NCI-H345 (cell line): ENCODE data around the gene TMEM80.
"Not testable (repeated sequence)": the region's sequence is repeated elsewhere in the genome, so short reads cannot be mapped to it uniquely, and the experiment has no call there.

Experiments used
- DNase-seq: peaks from one replicate; lab custom pipeline; 2025; lab: John Stamatoyannopoulos, UW

The TMEM80 gene

DNA sequence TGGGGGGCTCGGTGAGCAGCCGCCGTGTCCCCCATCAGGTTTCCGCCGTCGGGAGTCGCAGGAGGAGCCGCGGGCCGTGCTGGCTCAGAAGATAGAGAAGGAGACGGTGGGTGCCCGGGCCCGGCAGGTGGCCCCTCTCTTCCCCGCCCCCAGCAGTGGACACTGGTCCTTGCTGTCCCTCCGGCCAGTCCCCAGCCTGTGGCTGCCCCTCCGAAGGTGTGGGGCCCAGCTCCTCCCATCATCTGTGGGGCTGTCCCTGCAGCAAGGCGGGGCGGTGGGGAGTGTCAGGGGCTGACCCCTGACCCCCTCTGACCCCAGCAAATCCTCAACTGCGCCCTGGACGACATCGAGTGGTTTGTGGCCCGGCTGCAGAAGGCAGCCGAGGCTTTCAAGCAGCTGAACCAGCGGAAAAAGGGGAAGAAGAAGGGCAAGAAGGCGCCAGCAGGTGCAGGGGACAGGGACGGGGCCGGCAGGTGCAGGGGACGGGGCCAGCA is 25.7 kb downstream of the TMEM80 start:
- no peak for DNase-seq

DNA sequence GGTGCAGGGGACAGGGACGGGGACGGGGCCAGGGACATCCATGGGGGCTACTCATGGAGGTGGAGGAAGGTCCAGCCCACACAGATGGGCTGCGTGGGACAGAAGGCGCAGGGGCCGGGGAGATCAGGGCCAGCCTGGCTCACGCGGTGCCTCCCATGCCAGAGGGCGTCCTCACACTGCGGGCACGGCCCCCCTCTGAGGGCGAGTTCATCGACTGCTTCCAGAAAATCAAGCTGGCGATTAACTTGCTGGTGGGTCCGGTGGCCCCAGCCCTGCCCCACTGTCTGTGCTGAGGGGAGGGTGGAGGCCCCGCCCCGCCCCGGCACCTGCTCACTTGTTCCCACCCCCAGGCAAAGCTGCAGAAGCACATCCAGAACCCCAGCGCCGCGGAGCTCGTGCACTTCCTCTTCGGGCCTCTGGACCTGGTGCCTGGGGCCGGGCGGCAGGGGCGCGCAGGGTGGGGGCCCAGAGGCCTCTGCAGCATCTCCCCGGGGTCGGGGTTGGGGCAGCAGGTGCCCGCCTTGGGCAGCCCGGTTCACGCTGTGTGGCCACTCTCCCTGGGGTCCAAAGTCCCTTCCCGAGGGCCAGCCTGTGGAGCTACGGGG is 26.2 kb downstream of the TMEM80 start:
- peak; percentile 68 for DNase-seq

DNA sequence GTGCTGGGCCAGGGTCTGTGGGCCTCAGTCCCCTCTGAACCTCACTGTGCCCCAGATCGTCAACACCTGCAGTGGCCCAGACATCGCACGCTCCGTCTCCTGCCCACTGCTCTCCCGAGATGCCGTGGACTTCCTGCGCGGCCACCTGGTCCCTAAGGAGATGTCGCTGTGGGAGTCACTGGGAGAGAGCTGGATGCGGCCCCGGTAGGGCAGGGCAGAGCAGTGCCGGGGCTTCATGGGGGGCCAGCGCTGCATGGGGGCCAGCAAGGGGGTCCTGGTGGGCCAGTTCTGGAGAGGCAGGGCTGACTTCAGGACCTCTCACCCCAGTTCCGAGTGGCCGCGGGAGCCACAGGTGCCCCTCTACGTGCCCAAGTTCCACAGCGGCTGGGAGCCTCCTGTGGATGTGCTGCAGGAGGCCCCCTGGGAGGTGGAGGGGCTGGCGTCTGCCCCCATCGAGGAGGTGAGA is 26.8 kb downstream of the TMEM80 start:
- DNase-seq, result no peak

DNA sequence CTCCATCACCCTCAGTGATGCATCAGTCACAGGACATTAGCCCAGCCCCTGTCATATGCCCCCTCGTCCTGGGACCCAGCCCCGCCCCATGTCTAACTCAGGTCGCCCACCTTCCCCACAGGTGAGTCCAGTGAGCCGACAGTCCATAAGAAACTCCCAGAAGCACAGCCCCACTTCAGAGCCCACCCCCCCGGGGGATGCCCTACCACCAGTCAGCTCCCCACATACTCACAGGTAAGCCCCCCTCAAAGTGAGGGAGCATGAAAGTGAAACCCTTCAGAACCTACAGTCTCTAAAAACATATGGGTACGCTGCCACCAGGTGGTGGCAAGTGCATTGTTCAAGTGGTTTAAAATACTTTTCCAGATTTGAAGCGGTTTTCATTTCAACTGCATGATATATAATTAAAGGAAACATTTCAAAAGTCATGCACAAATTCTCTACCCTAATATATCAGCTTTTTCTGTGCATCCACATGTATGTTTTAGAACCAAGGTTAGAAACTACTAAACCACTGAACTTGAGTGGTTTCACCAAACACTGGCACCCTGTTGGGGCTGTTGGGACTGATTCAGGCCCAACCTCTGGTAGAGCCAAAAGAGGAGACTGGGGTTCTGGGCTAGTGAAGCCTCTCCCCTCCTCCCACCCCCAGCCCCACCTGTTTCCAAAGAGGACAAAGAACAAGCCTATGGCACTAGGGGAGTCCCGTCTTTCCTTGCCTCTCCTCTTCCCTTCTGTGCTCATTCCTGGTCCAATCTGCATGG is 27.7 kb downstream of the TMEM80 start:
- DNase-seq, result peak; percentile 62

DNA sequence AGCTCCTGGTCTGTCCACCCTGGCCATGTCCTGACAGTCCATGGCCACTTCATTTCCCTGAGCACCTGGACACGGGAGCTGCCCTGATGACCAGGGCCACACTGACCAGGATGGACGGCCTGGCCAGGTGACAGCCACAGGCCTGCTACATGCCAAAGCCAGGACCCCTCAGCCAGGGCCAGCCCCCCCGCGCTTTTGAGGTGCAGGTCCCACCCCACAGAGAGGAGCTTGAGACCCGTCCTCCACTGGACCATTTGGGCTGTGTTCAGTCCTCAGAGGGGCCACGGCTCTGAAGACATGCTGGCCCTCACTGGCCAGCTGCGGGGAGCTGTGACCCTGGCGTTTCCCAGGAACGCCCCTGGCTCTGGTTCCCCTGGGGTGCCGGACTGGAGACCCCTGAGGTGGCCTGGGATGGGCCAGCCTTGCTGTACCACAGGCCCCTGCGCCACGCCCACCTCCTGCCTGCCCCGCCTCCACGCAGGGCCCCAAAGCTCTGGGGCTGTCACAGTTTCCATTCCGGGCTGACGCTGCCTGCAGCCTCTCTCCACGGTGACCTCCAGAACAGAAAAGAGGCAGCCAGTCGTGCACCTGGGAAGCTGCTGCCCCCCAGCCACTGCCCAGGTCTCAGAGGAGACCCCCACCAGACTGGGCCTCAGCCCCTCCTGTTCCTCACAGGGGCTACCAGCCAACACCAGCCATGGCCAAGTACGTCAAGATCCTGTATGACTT is 28.6 kb downstream of the TMEM80 start:
- no peak for DNase-seq

DNA sequence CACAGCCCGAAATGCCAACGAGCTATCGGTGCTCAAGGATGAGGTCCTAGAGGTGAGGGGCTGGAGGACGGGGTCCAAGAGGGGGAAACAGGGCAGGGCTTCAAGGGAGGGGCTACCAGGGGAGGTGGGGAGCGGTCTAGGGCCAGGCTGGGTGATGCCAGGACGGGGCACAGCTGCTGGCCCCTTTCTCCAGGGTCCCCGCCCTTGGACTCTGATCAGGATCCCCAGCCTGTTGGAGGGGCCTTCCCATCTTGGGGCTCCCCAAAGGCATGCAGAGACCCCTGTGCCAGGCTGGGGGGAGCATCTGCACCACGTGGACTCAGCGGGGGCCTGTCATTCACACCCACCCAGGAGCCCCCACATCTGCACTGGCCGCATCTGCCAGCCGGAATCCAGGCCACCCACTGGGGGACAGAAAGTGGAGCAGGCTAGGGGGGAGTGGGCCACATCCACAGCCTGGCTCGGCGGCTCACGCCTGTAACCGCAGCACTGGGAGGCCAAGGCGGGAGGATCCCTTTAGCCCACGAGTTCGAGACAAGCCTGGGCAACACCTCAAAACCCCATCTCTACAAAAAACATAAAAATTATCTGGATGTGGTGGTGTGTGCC is 29.3 kb downstream of the TMEM80 start:
- DNase-seq, result no peak

DNA sequence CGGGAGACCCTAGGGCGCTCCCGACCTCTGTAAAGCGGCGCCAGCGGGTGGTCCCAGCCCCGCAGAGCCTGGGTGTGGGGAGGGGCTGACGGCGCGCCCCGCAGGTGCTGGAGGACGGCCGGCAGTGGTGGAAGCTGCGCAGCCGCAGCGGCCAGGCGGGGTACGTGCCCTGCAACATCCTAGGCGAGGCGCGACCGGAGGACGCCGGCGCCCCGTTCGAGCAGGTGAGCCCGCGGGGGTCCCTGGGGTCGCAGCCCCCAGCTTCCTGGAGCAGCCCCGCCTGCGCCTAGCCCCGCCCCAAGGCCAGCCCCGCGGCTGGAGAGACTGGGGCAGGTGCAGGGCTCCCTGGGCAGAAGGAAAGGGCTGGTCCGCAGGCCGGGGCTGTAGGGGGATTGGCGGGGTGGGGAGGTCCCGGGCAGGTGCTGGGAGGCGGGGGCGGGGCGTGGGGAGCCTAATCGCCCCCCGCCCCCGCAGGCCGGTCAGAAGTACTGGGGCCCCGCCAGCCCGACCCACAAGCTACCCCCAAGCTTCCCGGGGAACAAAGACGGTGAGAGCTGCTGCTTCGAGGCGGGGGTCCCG is 30.1 kb downstream of the TMEM80 start:
- DNase-seq, result peak; percentile 53

DNA sequence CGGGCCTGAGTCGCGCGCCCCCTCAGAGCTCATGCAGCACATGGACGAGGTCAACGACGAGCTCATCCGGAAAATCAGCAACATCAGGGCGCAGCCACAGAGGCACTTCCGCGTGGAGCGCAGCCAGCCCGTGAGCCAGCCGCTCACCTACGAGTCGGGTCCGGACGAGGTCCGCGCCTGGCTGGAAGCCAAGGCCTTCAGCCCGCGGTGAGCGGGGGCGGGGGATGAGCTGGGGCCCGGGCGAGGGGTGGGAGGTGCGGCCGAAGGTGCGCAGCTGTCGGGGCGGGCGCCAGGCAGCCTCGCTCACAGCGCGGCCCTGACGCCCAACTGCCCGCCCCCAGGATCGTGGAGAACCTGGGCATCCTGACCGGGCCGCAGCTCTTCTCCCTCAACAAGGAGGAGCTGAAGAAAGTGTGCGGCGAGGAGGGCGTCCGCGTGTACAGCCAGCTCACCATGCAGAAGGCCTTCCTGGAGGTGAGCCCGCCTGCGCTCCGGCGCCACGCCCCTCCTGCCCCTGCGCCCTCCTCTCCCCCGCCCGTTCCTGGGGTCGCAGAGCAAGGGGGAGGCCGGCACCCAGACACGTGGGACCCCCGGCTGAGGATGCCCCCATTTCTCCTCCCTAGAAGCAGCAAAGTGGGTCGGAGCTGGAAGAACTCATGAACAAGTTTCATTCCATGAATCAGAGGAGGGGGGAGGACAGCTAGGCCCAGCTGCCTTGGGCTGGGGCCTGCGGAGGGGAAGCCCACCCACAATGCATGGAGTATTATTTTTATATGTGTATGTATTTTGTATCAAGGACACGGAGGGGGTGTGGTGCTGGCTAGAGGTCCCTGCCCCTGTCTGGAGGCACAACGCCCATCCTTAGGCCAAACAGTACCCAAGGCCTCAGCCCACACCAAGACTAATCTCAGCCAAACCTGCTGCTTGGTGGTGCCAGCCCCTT is 30.9 kb downstream of the TMEM80 start:
- peak; percentile 68 for DNase-seq

DNA sequence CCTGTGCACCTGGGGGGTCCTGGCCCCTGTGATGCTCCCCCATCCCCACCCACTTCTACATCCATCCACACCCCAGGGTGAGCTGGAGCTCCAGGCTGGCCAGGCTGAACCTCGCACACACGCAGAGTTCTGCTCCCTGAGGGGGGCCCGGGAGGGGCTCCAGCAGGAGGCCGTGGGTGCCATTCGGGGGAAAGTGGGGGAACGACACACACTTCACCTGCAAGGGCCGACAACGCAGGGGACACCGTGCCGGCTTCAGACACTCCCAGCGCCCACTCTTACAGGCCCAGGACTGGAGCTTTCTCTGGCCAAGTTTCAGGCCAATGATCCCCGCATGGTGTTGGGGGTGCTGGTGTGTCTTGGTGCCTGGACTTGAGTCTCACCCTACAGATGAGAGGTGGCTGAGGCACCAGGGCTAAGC is 31.7 kb downstream of the TMEM80 start:
- no peak for DNase-seq

DNA sequence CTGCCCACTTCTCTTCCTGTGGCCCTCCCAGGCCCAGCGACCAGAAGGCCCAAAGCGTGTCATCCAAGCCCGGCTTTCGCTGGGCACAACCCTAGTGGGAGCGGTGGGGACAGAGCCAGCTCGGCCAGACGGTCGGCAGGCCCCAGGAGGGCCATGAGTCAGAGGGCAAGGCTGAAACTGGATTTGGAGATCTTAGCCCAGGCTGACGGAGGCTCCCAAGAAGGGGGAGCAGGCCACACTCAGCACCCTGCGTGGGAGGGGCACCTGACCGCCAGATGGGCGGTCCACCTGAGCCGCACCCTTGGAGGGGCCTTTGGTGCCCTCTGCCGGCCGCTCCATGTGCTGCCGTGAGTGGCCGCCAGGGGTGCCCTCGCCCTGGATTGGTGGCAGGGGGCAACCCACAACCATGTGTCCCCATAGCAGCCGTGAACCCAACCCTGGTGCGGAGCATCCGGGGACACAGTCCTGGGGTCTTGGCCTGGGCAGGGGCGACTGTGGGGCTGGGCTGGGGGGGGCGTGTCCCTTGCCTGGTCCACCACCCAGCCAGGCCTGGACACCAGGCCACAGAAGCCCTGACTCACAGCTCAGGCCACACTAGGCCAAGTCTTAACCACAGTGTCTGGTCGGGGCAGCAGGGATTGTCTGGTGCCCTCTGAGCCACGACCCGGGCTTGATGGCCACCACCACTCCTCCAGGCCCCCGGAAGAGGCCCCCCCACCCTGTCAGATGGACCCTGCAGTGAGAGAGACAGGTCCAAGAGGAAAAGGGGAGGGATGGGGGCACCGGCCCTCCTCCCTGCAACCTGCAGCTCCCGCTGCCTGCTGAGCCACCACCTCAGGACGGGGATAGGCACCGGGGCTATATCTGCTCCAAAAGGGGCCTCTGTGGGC is 32.5 kb downstream of the TMEM80 start:
- DNase-seq, result peak; percentile 60

DNA sequence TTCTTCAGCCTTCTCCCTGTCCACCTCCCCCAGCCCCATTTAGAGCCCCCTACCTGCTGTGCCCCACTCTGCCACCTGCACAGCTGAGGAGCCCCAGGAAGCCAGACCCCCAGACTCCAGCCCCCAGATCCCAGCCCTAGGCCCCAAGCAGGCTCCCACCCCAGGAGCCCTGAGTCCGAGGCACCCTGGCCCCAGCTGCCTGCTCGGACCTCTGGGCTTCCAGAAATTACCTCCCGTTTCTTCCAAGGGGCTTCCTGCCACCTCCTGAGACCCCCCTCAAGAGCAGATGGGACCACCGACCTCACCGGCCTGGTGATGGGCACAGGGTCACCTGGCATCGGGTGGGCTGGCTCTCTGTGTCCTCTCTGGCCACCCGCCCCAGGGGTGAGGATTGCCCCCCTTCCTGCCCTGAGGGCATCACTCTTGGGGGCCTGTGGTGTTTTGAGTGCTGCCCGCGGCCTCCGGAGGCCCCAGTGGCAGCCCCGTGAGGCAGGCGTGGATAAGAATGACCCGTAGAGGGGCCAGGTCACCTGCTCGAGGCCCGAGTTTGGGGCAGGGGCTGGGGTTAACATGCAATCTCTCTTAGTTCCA is 33.4 kb downstream of the TMEM80 start:
- no peak for DNase-seq

DNA sequence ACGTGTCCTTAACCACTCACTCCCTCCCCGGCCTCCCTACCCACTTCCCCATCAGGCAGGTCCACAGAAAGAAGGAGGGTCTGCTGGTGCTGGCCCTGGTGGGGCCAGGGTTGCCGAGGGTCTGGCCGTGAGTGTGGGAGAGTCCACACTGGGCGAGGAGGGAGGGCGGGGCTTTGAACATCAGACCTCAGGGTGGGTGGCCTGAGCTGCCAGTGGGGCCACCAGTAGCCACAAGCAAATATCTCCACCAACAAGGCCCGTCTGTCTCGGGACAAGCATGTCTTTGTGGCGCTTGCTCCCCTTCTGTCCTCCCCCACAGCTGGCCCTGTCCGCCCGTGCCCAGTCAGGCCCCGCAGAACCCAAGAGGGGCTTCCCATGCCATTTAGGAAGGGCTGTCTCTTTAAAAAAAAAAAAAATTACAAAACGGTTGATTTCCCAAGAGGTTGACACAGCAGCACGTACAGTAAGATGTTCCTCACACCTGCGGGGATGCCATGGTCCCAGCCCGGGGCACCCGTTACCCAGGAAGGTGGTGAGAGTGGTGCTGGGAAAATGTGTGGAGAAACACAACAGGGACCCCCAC is 34.0 kb downstream of the TMEM80 start:
- DNase-seq, result no peak

DNA sequence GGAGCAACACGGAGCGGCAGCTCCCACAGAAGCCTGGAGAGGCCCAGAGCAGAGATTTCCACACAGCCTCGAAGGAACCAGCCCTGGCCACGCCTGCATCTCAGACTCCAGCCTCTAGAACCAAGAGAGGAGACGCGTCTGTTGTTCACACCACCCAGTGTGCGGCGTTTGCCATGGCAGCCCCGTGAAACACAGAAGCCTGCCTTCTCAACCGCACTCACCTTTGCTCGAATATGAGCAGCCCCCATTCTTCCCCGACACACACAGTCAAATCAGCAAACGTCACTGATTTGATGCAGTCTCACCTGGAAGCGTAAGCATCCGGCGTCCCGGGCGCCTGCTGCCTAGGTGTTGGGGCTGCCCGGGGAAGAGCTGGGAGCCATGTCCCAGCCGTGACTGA is 37.5 kb downstream of the TMEM80 start:
- DNase-seq, result no peak

DNA sequence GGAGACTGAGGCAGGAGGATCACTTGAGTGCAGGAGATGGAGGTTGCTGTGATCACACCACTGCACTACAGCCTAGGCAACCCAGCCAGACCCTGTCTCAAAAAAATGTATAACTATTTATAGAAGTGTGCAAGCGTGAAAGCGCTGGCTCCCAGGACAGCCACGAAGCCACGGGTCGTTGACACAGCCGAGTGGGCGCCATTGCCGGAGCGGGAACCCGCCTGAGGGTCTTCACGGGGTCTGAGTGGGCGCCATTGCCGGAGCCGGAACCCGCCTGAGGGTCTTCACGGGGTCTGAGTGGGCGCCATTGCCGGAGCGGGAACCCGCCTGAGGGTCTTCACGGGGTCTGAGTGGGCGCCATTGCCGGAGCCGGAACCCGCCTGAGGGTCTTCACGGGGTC is 38.9 kb downstream of the TMEM80 start:
- DNase-seq, result not testable (repeated sequence)

DNA sequence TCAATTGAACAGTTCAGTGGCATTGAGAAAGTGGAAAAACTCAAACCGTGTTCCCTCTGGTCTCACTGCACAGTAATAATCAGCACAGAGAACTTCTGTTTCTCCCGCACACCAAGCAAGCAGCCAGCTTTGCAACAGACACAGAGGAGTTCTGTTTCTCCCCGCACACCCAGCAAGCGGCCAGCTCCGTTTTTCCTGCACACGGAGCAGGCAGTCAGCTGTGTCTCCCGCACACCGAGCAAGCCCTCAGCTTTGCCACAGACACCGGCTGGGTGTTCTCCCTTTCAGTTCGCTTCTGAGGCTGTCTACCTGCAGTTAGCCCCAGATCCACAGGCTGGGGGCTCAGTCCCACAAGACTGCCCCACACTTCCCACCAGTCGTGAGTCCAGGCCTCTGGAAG is 41.8 kb downstream of the TMEM80 start:
- no peak for DNase-seq

DNA sequence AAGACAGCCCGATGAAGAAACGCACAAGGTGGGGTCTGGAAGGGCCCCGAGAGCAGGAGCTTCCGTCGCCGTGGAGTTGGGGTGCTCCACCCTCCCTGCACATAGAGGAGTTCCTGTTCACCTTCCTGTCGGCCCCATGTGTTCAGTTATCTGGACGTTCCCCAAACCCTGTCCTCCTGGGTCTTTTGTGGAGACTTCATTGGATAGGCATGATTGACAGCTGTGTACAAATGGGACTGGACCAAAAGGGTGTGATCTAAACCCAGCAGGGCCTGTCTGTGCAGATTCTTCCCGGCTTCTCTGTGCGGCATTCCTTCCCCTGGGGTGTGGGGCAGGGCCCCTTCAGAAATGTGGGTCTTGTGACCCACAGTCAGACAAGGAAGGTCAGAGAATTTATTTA is 42.3 kb downstream of the TMEM80 start:
- DNase-seq, result not testable (repeated sequence)

DNA sequence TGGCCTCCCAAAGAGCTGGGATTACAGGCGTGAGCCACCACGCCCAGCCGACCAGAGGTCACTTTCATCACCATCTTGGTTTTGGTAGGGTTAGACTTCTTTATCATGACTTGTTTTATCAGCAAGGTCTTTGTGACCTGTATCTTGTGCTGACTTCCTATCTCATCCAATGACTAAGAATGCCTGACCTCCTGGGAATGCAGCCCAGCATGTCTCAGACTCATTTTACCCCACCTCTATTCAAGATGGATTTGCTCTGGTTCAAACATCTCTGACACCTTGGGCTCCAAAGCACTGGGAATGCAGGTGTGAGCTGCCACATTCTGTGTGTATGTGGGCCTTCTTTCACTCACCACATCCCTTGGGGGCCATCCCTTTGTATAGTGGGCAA is 46.5 kb downstream of the TMEM80 start:
- no peak for DNase-seq

DNA sequence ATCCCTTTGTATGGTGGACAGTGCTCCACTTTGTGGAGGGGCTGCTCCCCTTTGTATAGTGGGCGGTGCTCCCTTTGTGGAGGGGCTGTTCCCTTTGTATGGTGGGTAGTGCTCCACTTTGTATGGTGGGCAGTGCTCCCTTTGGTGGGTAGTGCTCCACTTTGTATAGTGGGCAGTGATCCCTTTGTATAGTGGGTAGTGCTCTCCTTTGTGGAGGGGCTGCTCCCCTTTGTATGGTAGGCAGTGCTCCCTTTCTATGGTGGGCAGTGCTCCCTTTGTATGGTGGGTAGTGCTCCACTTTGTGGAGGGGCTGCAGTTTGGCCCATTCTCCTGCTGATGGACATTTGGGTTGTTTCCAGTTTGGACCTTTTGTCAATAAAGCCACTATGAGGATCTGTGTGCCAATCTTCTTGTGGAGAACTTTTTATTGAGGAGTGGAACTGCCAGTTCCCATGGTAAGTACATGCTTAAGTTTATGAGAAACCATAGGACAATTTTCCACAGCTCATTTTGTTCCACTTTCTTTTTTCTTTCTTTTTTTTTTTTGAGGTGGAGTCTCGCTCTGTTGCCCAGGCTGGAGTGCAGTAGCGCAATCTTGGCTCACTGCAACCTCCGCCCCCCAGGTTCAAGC is 47.1 kb downstream of the TMEM80 start:
- no peak for DNase-seq

DNA sequence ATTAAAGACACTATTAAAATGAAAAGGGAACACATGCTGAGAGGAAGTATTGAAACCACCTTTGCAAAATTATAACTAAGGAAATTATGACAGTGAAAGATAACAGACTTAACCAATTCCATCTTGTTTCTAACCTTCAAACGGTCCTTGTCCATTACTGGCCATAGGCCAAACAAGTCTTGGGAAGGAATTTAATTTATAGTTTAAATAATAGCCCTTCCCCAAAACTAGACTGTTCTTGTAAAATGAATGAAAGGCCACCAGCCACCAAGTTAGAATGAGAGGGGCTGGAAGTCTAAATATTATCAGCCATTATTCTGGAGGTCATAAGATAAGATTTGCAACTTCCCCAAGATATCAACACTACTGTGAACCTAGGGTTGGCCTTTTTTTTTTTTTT is 49.8 kb downstream of the TMEM80 start:
- no peak for DNase-seq
